Memory B cell (primary cell): ENCODE results near the gene IL17B.

Source experiments
- ATAC-seq: fragments of 150-1000 bp; cut with Tn5 transposase; 2 replicates; pipeline ENCODE4 v1.10.0; 2021; ENCODE audit warnings: low read depth, mild to moderate bottlenecking, moderate library complexity
- DNase-seq, 2 donors: peaks; one replicate each; pipeline ENCODE4 v3.0.0; 2022; ENCODE audit warnings: low spot score in 2 of 2
- H3K27ac Mint-ChIP-seq: one replicate; pipeline ENCODE4 v1.8.0; 2022; ENCODE audit warnings: mild to moderate bottlenecking, moderate library complexity, mixed read lengths
- H3K27me3 Mint-ChIP-seq: one replicate; pipeline ENCODE4 v1.8.0; 2022; ENCODE audit warnings: mixed read lengths
- H3K36me3 Mint-ChIP-seq: one replicate; pipeline ENCODE4 v1.8.0; 2022; ENCODE audit warnings: mild to moderate bottlenecking, mixed read lengths
- H3K4me1 Mint-ChIP-seq: one replicate; pipeline ENCODE4 v1.8.0; 2022; ENCODE audit warnings: mixed read lengths
- H3K4me3 Mint-ChIP-seq: one replicate; pipeline ENCODE4 v1.8.0; 2022; ENCODE audit warnings: mild to moderate bottlenecking, moderate library complexity, mixed read lengths
- H3K9me3 Mint-ChIP-seq: one replicate; pipeline ENCODE4 v1.8.0; 2022; ENCODE audit warnings: mixed read lengths

IL17B gene, protein sequence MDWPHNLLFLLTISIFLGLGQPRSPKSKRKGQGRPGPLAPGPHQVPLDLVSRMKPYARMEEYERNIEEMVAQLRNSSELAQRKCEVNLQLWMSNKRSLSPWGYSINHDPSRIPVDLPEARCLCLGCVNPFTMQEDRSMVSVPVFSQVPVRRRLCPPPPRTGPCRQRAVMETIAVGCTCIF

DNA sequence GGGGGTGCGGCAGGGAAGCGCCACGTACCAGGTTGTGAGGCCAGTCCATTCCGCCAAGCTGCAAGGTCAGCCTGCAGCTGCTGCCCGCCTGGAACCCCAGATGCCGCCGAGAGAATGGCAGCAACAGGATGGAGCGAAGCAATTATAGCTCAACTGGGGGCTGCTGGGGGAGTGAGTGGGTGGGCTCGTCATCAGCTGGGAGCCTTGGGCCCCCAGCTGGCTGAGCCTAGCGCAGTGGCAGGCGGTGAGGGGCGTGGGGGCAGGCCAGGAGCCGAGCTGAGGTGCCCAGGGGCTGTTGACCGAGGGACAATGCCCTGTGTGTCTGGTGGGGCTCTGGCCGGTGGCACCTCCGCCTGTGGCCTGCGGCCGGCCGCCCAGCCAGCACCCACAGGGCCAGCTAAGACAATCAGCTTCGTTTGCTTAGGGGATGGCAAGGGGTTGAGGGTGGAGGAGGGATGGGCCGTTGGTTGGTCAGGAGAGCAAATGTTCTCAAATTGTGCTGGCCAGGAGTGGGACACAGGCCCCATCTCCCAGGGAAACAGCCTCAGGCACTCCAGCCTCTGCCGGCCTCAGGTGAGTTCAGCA is at the start of gene IL17B:
Gene IL17B (minus strand): TSS at position 116 of the 585 bp plus-strand sequence. CDS start 67 bp downstream, at position 49.
- Mint-ChIP-seq H3K4me3 (no peak within 1 kb of the TSS), H3K4me1 (peaks cover 4% of the 10 kb centered on the region), H3K36me3 (peaks cover 2% of the 10 kb centered on the region), H3K27ac (no peak within 1 kb of the TSS), H3K27me3 (no peaks in the 10 kb centered on the region), H3K9me3 (no peaks in the 10 kb centered on the region)
- DNase-seq: no peak
- no peak for ATAC-seq

DNA sequence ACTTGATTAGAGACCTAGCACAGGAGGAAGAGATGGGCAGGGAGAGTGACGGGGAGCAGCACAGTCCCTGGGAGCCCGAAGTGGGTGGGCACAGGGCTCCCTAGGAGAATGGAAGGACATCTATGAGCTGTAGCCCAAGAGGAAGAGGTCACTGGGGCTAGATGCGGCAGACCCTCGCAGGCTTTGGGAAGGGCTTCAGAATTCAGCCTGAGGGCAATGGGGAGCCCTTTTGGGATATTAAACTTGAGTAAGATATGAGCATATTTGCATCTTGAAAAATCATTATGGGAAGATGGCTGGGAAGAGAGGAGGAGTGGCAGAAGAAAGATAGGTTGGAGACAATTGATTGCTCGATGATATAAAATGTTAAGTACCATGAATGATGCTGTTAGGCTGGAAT is 48.9 kb upstream of the IL17B start:
- peaks cover 13% of the 10 kb centered on the region for H3K27me3 Mint-ChIP-seq
- H3K4me1 Mint-ChIP-seq: peaks cover 3% of the 10 kb centered on the region
- H3K4me3 Mint-ChIP-seq: no peak overlapping the region
- no peaks in the 10 kb centered on the region for H3K9me3 Mint-ChIP-seq
- ATAC-seq (no peak), DNase-seq (no peak)
- H3K36me3 Mint-ChIP-seq: no peaks in the 10 kb centered on the region
- no peak overlapping the region for H3K27ac Mint-ChIP-seq

DNA sequence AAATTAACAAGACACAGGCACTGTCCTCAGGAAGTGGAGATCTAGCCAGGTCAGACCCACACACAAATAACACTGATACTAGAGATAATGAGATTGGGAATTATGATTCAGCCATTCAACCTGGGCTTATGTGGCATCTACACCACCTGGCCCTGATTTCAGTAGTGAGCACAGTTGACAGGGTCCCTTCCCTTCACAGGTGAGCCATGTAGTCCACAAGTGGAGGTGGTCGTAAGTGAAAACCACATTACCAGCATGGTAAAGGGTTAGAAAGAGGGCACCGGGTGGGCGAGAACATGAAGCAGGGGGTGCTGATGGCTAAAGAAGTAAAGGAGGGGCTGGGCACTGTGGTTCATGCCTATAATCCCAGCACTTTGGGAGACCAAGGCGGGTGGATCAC is 48.3 kb upstream of the IL17B start:
- ATAC-seq: no peak
- Mint-ChIP-seq H3K9me3 (no peaks in the 10 kb centered on the region), H3K4me1 (peaks cover 3% of the 10 kb centered on the region), H3K27ac (no peak overlapping the region), H3K27me3 (peaks cover 13% of the 10 kb centered on the region), H3K36me3 (no peaks in the 10 kb centered on the region), H3K4me3 (no peak overlapping the region)
- no peak for DNase-seq

DNA sequence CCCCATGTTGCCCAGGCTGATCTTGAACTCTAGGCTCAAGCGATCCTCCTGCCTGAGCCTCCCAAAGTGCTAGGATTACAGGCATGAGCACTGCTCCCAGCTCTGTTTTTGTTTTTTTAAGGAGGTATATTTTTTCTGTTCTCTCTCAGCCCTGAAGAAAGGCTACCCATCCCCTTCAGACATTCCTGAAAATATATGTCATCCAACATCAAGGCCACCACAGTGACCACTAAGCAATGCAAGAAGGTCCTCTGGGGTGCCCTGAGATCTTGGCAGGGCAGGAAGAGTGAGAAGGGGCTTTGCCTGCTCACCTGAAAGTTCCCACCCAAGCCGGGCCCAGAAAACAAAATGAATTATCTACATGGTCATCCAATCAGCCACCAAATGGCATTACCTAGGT is 47.8 kb upstream of the IL17B start:
- no peak overlapping the region for H3K27ac Mint-ChIP-seq
- DNase-seq (no peak), ATAC-seq (no peak)
- H3K36me3 Mint-ChIP-seq: no peaks in the 10 kb centered on the region
- no peak overlapping the region for H3K4me3 Mint-ChIP-seq
- no peaks in the 10 kb centered on the region for H3K9me3 Mint-ChIP-seq
- peaks cover 6% of the 10 kb centered on the region for H3K4me1 Mint-ChIP-seq
- H3K27me3 Mint-ChIP-seq: peaks cover 16% of the 10 kb centered on the region

DNA sequence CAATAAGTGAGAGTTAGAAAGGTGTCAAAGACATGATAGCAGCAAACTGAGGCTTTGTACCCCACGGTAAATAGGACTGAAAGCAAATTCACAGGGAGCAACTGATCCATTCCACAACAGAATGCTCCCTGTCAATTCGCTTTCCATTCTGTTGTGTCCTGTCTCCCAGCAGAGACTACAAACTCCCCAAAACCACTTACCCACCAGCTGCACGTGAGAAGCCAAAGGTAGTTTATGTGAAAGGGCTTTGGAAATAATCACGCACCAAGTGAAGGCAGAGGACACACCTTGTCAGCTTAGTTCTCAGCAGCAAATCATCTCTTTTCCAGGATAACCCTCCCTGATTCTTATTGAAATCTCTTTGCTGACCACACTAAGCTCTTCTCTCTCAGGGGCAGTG is 46.6 kb upstream of the IL17B start:
- H3K27me3 Mint-ChIP-seq: peaks cover 19% of the 10 kb centered on the region
- no peak for ATAC-seq
- no peaks in the 10 kb centered on the region for H3K9me3 Mint-ChIP-seq
- H3K36me3 Mint-ChIP-seq: no peaks in the 10 kb centered on the region
- H3K27ac Mint-ChIP-seq: no peak overlapping the region
- no peak for DNase-seq
- H3K4me3 Mint-ChIP-seq: no peak overlapping the region
- peaks cover 6% of the 10 kb centered on the region for H3K4me1 Mint-ChIP-seq

DNA sequence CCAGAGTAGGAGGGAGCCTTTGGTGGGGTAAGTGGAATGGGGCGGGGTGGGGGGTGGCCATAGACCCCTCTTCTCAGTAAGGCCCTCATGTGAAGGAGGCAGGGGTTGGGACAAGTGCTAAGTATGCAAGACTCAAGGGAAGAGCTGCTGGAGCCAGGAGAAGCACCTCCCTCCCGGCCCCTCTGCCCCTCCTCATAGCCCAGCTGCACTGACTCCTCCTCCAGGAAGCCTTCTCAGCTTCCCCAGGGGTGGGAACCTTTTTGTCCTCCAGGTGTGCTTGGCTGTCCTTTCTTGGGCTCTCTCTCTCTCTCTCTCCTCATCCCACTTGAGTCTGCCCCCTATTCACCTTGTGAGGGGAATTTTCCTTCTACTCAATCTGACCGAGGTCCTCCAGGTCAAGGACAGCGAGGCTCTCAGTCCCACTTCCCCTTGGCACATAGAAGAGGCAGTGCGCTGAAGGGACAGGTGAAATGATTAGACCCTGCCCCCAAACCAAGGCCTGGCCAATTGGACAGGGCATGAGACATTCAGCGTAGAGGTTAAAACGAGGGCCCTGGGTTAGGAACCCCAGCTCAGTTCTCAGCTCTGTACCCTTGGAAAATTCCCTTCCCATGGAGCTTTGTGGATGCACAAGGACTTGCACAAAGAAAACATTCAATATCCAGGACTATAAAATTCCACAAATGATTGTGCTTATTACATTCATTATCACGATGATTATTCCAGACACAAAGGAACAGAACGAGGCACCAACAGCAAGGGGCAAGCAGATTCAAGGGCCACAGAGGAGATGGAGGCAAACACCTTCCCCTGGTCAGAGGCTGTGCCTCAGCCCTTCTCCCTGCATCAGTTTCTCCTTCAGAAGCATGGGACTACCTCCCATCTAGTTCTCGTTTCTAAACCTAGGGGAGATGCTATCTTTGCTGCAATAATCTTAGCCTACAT is 45.6 kb upstream of the IL17B start:
- Mint-ChIP-seq H3K27ac (no peak overlapping the region), H3K4me3 (no peak overlapping the region)

DNA sequence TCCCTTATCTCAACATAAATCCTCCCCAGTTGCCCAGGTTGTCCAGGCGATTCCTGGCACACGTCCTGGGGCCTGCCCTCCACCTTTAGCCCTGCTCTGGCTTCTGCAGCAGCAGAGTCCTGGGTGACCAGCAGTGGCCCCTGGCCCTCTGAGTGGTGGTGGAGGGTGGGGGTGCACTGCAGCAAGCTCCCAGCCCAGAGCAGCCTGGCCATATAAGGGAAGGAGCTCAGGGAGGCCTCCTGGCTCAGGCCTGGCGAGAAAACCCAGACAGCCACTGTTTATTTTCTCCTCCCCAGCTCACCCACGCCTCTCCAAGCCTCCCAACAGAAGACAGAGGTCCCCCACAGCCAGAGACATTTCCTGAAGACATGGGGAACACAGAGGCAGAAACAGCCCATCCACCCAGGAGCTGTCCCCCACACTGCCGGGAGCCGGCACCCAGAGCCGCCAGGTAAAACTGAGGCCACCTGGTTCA is 44.7 kb upstream of the IL17B start:
- ATAC-seq: no peak
- peaks cover 19% of the 10 kb centered on the region for H3K27me3 Mint-ChIP-seq
- no peak for DNase-seq
- no peak overlapping the region for H3K4me3 Mint-ChIP-seq
- no peaks in the 10 kb centered on the region for H3K9me3 Mint-ChIP-seq
- H3K27ac Mint-ChIP-seq: no peak overlapping the region
- no peaks in the 10 kb centered on the region for H3K36me3 Mint-ChIP-seq
- H3K4me1 Mint-ChIP-seq: peaks cover 5% of the 10 kb centered on the region

More for the DNA sequence above, 45.6 kb upstream of the IL17B start:
- Mint-ChIP-seq H3K27me3 (peaks cover 19% of the 10 kb centered on the region), H3K4me1 (peaks cover 5% of the 10 kb centered on the region), H3K9me3 (no peaks in the 10 kb centered on the region), H3K36me3 (no peaks in the 10 kb centered on the region)
- DNase-seq (no peak), ATAC-seq (no peak)

DNA sequence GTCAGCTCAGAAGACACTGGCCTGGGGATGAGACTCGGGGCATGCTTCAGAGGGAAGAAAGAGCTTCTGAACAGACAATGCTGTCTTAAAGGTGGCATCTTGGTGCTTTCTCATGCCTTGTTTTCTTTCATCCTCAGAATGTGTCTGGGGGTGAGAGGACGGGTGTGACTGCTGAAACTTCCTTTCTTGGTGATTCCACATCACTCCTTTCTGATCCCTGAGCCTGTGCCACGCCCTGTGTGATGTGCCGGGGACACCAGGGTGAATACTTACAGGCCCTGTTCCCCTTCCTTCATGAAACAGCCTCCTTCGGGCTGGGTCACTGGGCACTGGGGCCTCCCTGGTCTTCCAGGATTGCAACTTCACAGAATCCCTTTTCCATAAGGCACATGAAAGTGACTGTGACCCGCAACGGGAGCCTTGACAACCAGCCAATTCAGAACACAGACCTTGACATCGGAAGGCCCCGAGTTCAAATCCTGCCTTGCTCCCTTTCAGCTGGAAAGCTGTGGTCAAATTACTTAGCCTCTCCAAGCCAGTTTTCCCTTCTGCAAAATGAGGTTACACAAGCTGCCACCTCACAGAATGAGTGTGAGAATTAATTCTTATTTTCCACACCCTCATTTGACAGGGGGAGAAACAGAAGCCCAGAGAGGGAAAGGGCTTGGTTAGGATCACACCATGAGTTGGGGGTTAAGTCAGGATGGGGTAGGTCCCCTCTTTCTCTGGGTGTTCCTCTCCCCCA is 44.1 kb upstream of the IL17B start:
- no peak overlapping the region for H3K4me3 Mint-ChIP-seq
- no peak overlapping the region for H3K27ac Mint-ChIP-seq
- no peaks in the 10 kb centered on the region for H3K9me3 Mint-ChIP-seq
- no peaks in the 10 kb centered on the region for H3K36me3 Mint-ChIP-seq
- peaks cover 19% of the 10 kb centered on the region for H3K27me3 Mint-ChIP-seq
- peaks cover 5% of the 10 kb centered on the region for H3K4me1 Mint-ChIP-seq
- DNase-seq (no peak), ATAC-seq (no peak)

DNA sequence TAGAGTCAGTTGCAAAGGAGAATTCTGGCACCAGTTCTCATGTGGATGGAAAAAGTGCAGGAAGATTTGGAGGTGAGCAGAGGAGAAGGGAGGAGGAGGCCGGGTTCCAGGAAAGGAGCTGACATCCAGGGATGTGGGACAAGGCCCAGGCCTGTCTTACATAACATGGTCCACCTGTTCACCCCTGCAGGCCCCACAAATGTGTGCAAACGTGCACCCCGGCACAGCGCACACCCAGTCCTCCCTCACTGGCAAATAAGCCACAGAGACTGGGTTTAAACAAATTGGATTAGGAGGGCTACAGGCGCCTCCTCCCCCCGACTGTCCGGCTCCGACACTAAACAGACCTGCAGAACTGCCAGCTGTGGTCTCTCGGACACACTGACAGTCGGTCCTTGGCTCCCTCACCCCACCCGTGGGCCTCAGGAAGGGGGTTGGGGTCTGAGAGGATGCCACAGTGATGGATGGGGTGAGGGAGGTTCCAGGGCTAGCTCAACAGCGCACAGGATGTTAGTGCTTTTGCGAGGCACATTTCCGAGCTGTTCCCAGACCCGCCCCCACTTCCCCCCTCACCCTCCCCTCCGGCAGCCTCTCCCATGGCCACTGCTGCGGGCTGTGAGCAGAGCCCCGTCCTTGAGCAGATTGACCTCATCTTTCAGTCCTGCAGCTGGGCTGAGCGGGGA is 43.4 kb upstream of the IL17B start:
- Mint-ChIP-seq H3K27ac (peak overlapping the region; percentile 68), H3K36me3 (no peaks in the 10 kb centered on the region), H3K4me1 (peaks cover 5% of the 10 kb centered on the region), H3K4me3 (no peak overlapping the region), H3K9me3 (no peaks in the 10 kb centered on the region), H3K27me3 (peaks cover 15% of the 10 kb centered on the region)
- DNase-seq (no peak), ATAC-seq (no peak)

DNA sequence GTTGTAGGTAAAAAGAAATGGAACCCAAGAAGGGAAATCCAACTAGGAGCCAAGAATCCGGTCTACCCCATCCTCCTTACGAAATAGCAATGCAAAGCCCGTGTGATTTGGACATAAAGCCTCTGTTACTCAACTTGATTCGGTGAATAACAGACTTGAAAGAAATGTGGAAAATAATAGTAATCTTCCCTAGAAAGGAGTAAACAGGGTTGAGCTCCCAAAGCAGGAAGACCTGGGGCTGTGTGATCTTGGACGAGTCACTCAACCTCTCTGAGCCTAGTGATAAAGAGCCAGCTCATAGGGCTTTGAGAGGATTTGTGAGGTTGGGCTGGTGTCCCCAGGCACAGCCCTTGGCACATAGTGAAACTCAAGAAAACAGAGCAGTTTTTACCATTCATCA is 42.7 kb upstream of the IL17B start:
- Mint-ChIP-seq H3K27me3 (peaks cover 13% of the 10 kb centered on the region), H3K36me3 (no peaks in the 10 kb centered on the region), H3K27ac (peak overlapping the region; percentile 68), H3K4me3 (no peak overlapping the region), H3K9me3 (no peaks in the 10 kb centered on the region), H3K4me1 (peaks cover 8% of the 10 kb centered on the region)
- DNase-seq (no peak), ATAC-seq (no peak)

DNA sequence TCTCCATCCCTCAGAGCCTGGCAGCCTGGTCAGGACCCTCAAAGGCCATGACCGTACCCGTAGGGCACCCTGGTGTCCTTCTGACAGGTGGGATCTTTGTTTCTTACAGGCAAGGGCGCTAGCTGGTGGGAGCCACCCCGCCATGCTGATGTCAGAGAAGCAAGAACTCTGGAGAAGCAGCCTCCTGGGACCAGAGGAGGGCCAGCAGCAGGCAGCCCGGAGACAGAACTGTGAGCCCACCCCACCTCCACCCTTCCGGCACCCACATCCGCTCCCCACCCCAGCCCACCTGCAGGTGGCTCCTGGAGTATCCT is 42.2 kb upstream of the IL17B start:
- H3K27ac Mint-ChIP-seq: no peak overlapping the region
- no peaks in the 10 kb centered on the region for H3K9me3 Mint-ChIP-seq
- H3K27me3 Mint-ChIP-seq: peaks cover 13% of the 10 kb centered on the region
- no peak for DNase-seq
- no peak overlapping the region for H3K4me3 Mint-ChIP-seq
- peaks cover 8% of the 10 kb centered on the region for H3K4me1 Mint-ChIP-seq
- ATAC-seq: no peak
- no peaks in the 10 kb centered on the region for H3K36me3 Mint-ChIP-seq

DNA sequence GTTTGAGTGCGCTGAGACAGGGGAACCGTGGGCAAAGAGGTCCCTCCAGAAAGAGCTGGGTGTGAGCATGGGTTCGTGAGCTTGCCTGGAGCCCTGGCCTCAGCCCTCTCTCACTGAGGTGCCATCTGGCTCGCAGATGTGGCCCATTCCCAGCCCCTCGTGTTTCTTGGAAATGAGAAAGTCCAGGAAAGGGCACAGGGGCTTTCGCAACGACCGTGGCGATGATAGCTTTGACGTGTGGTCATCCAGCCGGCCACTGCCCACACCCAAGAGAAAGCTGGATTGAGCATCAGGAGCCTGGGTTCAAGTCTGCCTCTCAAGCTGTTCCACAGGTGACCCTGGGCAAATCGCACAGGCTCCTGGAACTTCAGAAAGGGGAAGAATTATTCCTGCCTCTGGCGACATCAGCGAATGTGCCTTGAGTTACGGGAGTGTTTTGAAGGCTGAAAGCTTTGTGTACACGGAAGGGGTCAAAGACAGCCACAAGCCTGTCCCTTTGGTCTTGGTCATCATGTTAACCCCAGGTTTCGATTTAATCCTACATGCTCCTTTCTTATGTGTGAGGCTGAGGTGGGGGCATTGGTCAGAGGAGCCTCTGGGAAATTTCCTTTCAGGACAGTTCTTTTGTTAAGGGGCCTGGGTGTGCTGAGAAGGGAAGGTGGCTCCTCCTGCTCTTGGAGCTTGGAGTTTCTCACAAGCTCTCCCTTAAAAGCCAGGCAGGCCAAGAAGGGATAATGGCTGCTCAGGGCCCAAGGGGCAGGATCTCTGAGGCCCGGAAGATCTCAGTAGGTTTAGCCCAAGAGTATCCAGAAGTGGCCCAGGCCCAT is 41.7 kb upstream of the IL17B start:
- Mint-ChIP-seq H3K4me3 (no peak overlapping the region), H3K36me3 (no peaks in the 10 kb centered on the region), H3K27ac (no peak overlapping the region), H3K9me3 (no peaks in the 10 kb centered on the region), H3K4me1 (peaks cover 8% of the 10 kb centered on the region), H3K27me3 (peaks cover 13% of the 10 kb centered on the region)
- ATAC-seq (no peak), DNase-seq (no peak)
